Skeletal muscle tissue (tissue), 5 donors: ENCODE results near the gene CCM2L. TPM values are rescaled to one million over a fixed set of nuclear protein-coding genes. Genes with fewer than 3 reads are reported as not detected.

ENCODE experiments used
- H3K27ac ChIP-seq: one replicate; pipeline ENCODE4 v1.7.0; 2013; ENCODE audit warnings: mild to moderate bottlenecking, low read depth, low read length, inconsistent platforms
- H3K27me3 ChIP-seq, 3 donors: one replicate each; pipeline ENCODE4 v1.7.0; 2013; ENCODE audit warnings: low read length in 3 of 3; ENCODE audit not compliant: control insufficient read depth in 3 of 3, insufficient read depth in 3 of 3
- H3K36me3 ChIP-seq, 3 donors: one replicate each; pipeline ENCODE4 v1.7.0; 2013; ENCODE audit warnings: low read length in 3 of 3; ENCODE audit not compliant: control insufficient read depth in 3 of 3, insufficient read depth in 3 of 3
- H3K4me1 ChIP-seq, 3 donors: one replicate each; pipeline ENCODE4 v1.7.0; 2013; ENCODE audit warnings: low read length in 3 of 3, mild to moderate bottlenecking in 3 of 3; ENCODE audit not compliant: control insufficient read depth in 3 of 3, insufficient read depth in 3 of 3
- H3K4me3 ChIP-seq, 3 donors: one replicate each; pipeline ENCODE4 v1.7.0; 2013; ENCODE audit warnings: low read length in 3 of 3
- H3K9ac ChIP-seq, 3 donors: one replicate each; pipeline ENCODE4 v1.7.0; 2013; ENCODE audit warnings: low read length in 3 of 3, mild to moderate bottlenecking in 3 of 3, moderate library complexity in 2 of 3, low read depth in 1 of 3
- H3K9me3 ChIP-seq, 3 donors: one replicate each; pipeline ENCODE4 v1.7.0; 2013; ENCODE audit warnings: low read length in 3 of 3; ENCODE audit not compliant: control insufficient read depth in 3 of 3
- small RNA-seq: library from RNA; depleted of rRNA; stranded (forward); fragments of <200 nt; gene quantifications from one replicate; pipeline ENCODE3, GENCODE V24; 2014
- total RNA-seq: library from RNA; depleted of rRNA; stranded (reverse); fragments of >200 nt; gene quantifications from one replicate; pipeline ENCODE4 v1.2.3, GENCODE V29; 2014
- donor health status: Osteomylitis.

The CCM2L gene
- total RNA-seq, 1 donor from 2014 or later = 4.7 TPM

DNA sequence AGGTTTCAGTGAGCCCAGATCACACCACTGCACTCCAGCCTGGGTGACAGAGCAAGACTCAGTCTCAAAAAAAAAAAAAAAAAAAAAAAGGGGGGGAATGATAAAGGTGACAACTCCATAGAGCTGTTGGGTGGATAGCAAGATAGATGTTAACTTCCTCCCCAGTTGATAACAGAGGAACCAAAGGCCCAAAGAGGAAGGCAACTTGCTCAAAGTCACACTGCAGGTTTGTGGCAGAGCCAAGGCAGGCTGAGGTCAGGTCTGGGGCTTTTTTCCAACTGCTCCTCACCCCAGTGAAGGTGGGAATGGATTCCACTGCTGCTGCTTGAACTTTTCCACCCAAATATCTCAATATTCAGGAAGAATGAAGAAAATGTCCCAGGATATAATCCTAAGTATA, 68.6 kb downstream of the CCM2L start:
- no peak overlapping the region for H3K9ac ChIP-seq
- H3K27me3 ChIP-seq = peaks cover 9 to 21% (median 12%) of the 10 kb centered on the region in 3 donors
- H3K36me3 ChIP-seq = no peaks in the 10 kb centered on the region

DNA sequence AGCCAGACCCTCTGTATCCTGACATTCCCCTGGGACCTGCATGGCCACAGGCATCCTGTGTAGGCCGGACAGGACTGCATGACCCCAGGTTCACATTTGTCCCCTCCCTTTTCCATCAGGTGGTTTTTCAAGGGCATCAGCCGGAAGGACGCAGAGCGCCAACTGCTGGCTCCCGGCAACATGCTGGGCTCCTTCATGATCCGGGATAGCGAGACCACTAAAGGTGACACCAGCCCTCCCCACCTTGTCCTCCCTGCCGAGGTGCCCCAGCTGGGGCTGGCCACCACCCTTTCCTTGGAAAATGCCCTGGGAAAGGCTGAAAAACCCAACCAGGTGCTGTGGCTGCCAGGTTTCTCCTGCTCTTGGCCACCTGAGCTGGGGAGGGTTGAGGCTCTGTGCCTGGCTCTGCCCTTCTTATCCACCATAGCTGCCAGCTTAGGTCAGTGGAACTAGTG, 69.4 kb downstream of the CCM2L start:
- H3K4me1 ChIP-seq = no peaks in the 10 kb centered on the region
- H3K4me3 ChIP-seq = no peak overlapping the region
- H3K9ac ChIP-seq = no peak overlapping the region
- H3K27ac ChIP-seq = no peak overlapping the region
- no peaks in the 10 kb centered on the region for H3K36me3 ChIP-seq
- no peaks in the 10 kb centered on the region for H3K9me3 ChIP-seq
- peaks cover 12 to 15% (median 15%) of the 10 kb centered on the region in 3 donors for H3K27me3 ChIP-seq

More for the DNA sequence above, 68.6 kb downstream of the CCM2L start:
- Histone ChIP-seq H3K27ac (no peak overlapping the region), H3K4me3 (no peak overlapping the region), H3K9me3 (no peaks in the 10 kb centered on the region), H3K4me1 (no peaks in the 10 kb centered on the region)

DNA sequence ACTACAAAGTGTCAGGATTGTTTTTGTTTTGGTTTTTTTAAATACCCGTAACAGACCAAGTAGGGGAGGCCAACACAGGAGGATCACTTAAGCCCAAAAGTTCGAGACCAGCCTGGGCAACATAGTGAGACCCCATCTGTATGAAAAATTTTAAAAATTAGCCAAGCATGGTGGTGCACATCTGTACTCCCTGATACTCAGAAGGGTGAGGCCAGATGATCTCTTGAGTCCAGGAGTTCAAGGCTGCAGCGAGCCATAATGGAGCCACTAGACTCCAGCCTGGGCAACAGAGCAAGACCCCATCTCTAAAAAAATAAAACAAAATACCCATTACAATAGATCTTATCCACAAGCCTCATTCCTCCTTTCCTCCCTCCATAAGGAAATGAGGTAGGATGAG, 70.5 kb downstream of the CCM2L start:
- Histone ChIP-seq H3K9ac (no peak overlapping the region), H3K4me3 (no peak overlapping the region), H3K27me3 (peaks cover 12 to 15% (median 15%) of the 10 kb centered on the region in 3 donors), H3K27ac (no peak overlapping the region), H3K9me3 (no peaks in the 10 kb centered on the region), H3K4me1 (no peaks in the 10 kb centered on the region), H3K36me3 (no peaks in the 10 kb centered on the region)

Small RNA genes lying within 50 kb of the gene (small RNA-seq; reads per million reads assigned to genes)
- gene RNA5SP481 = 0.35 reads per million, percentile 42 among the genes with 10 or more reads in this experiment
- gene RNA5SP482 = not detected

Other genes with a start within 250 kb of the CCM2L start
- gene MYLK2, start 191.1 kb upstream of the CCM2L start, total RNA-seq = 21.9 TPM
- 3.1 TPM for gene FOXS1, start 164.8 kb upstream of the CCM2L start, total RNA-seq
- 2.1 TPM for gene DUSP15, start 139.9 kb upstream of the CCM2L start, total RNA-seq
- 0.52 TPM for gene TTLL9, start 139.8 kb upstream of the CCM2L start, total RNA-seq
- 3.1 TPM for gene PDRG1, start 58.4 kb upstream of the CCM2L start, total RNA-seq
- not detected for gene XKR7, start 42.3 kb upstream of the CCM2L start, total RNA-seq
- gene HCK, start 41.8 kb downstream of the CCM2L start, total RNA-seq = 8.4 TPM
- 18.8 TPM for gene TM9SF4, start 99.3 kb downstream of the CCM2L start, total RNA-seq
- 2.1 TPM for gene PLAGL2, start 197.3 kb downstream of the CCM2L start, total RNA-seq
- 20.4 TPM for gene POFUT1, start 197.4 kb downstream of the CCM2L start, total RNA-seq